ENCODE measurements around the gene NXNL1. TPM values are rescaled to one million over a fixed set of nuclear protein-coding genes. Genes with fewer than 3 reads are reported as not detected.

NXNL1 gene
- total RNA-seq, 5 donors from 2014 or later (not counting 1 experiment from before 2014, with no cell fraction given): not detected

- Mint-ChIP-seq H3K4me3 (peak overlapping the region; percentile 62 to 69 (median 63)), H3K27ac (peak overlapping the region; percentile 86 to 92), H3K27me3 (no peaks in the 10 kb centered on the region), H3K4me1 (peaks cover 34 to 45% (median 43%) of the 10 kb centered on the region in 3 donors), H3K9me3 (no peaks in the 10 kb centered on the region), H3K36me3 (no peaks in the 10 kb centered on the region)
- ChIA-PET POLR2A (no interaction called here), CTCF (no interaction called here)
- no peaks in the 10 kb centered on the region for H3K36me3 ChIP-seq (ENCODE audit: control insufficient read depth in 2 of 2, extremely low read depth in 1 of 2, insufficient read depth in 1 of 2, low read length in 1 of 2)
- DNase-seq (peak in 34 of 35 experiments; percentile 35 to 80 (median 60)), ATAC-seq (replicated peaks in 1 of 4) (peak; percentile 82 to 90 (median 86))
- H3K4me3 ChIP-seq (ENCODE audit: control insufficient read depth in 1 of 2, extremely low read depth in 1 of 2, low read length in 1 of 2): peak overlapping the region; percentile 36 to 54
- no peaks in the 10 kb centered on the region for H3K27me3 ChIP-seq (replicated peaks in 1 of 2; ENCODE audit: control insufficient read depth in 2 of 2, extremely low read depth in 1 of 2, insufficient read depth in 2 of 2, low read length in 1 of 2)
- peaks cover 25 to 54% of the 10 kb centered on the region in 2 experiments for H3K4me1 ChIP-seq (ENCODE audit: control insufficient read depth in 1 of 2, extremely low read depth in 1 of 2, insufficient read depth in 2 of 2, low read length in 2 of 2)
- 48% methylated on average over 15 of the region's 31 CpGs for WGBS (ENCODE audit: insufficient coverage)
- no peaks in the 10 kb centered on the region for H3K9me3 ChIP-seq
- H3K27ac ChIP-seq (ENCODE audit: low read length): peak overlapping the region; percentile 65
Observed at GRCh38 chr19:17488593-17489391, 28.1 kb upstream of the NXNL1 start.

GRCh38 chr19:17487284-17488121 lies 26.8 kb upstream of the NXNL1 start:
- Mint-ChIP-seq H3K4me3 (peak overlapping the region in 2 of 3 donors; percentile 9 to 63), H3K27ac (peak overlapping the region in 1 of 2 donors; percentile 92), H3K9me3 (no peaks in the 10 kb centered on the region), H3K36me3 (no peaks in the 10 kb centered on the region), H3K4me1 (peaks cover 34 to 45% (median 43%) of the 10 kb centered on the region in 3 donors), H3K27me3 (no peaks in the 10 kb centered on the region)
- Histone ChIP-seq H3K4me1 (ENCODE audit: control insufficient read depth in 1 of 2, extremely low read depth in 1 of 2, insufficient read depth in 2 of 2, low read length in 2 of 2) (peaks cover 25 to 54% of the 10 kb centered on the region in 2 experiments), H3K27me3 (replicated peaks in 1 of 2; ENCODE audit: control insufficient read depth in 2 of 2, extremely low read depth in 1 of 2, insufficient read depth in 2 of 2, low read length in 1 of 2) (no peaks in the 10 kb centered on the region), H3K4me3 (ENCODE audit: control insufficient read depth in 1 of 2, extremely low read depth in 1 of 2, low read length in 1 of 2) (no peak overlapping the region), H3K9me3 (no peaks in the 10 kb centered on the region), H3K36me3 (ENCODE audit: control insufficient read depth in 2 of 2, extremely low read depth in 1 of 2, insufficient read depth in 1 of 2, low read length in 1 of 2) (no peaks in the 10 kb centered on the region), H3K27ac (ENCODE audit: low read length) (peak overlapping the region; percentile 65)
- ATAC-seq (replicated peaks in 1 of 4) (no peak), DNase-seq (no peak)
- POLR2A ChIA-PET: no interaction called here
- 85% methylated on average over 15 of the region's 18 CpGs for WGBS (ENCODE audit: insufficient coverage)
- CTCF ChIA-PET: no interaction called here

- DNase-seq: no peak
- Histone ChIP-seq H3K4me1 (ENCODE audit: control insufficient read depth in 1 of 2, extremely low read depth in 1 of 2, insufficient read depth in 2 of 2, low read length in 2 of 2) (peaks cover 25 to 54% of the 10 kb centered on the region in 2 experiments), H3K27me3 (replicated peaks in 1 of 2; ENCODE audit: control insufficient read depth in 2 of 2, extremely low read depth in 1 of 2, insufficient read depth in 2 of 2, low read length in 1 of 2) (peaks cover 0 to 1% of the 10 kb centered on the region in 2 experiments), H3K4me3 (ENCODE audit: control insufficient read depth in 1 of 2, extremely low read depth in 1 of 2, low read length in 1 of 2) (no peak overlapping the region), H3K36me3 (ENCODE audit: control insufficient read depth in 2 of 2, extremely low read depth in 1 of 2, insufficient read depth in 1 of 2, low read length in 1 of 2) (no peaks in the 10 kb centered on the region), H3K9me3 (no peaks in the 10 kb centered on the region), H3K27ac (ENCODE audit: low read length) (no peak overlapping the region)
- Mint-ChIP-seq H3K36me3 (no peaks in the 10 kb centered on the region), H3K4me3 (no peak overlapping the region), H3K27ac (no peak overlapping the region), H3K9me3 (no peaks in the 10 kb centered on the region), H3K27me3 (no peaks in the 10 kb centered on the region), H3K4me1 (peaks cover 34 to 41% (median 40%) of the 10 kb centered on the region in 3 donors)
- WGBS (ENCODE audit: insufficient coverage): 98% methylated on average over 53 of the region's 58 CpGs
- ChIA-PET CTCF (no interaction called here), POLR2A (no interaction called here)
- no peak for ATAC-seq (replicated peaks in 1 of 4)
Observed at GRCh38 chr19:17486545-17487240, 26.0 kb upstream of the NXNL1 start.

GRCh38 chr19:17484520-17485185 lies 23.9 kb upstream of the NXNL1 start:
- CTCF ChIA-PET: no interaction called here
- Histone ChIP-seq H3K4me1 (ENCODE audit: control insufficient read depth in 1 of 2, extremely low read depth in 1 of 2, insufficient read depth in 2 of 2, low read length in 2 of 2) (peaks cover 18 to 38% of the 10 kb centered on the region in 2 experiments), H3K9me3 (no peaks in the 10 kb centered on the region), H3K27me3 (replicated peaks in 1 of 2; ENCODE audit: control insufficient read depth in 2 of 2, extremely low read depth in 1 of 2, insufficient read depth in 2 of 2, low read length in 1 of 2) (peaks cover 0 to 2% of the 10 kb centered on the region in 2 experiments), H3K27ac (ENCODE audit: low read length) (no peak overlapping the region), H3K36me3 (ENCODE audit: control insufficient read depth in 2 of 2, extremely low read depth in 1 of 2, insufficient read depth in 1 of 2, low read length in 1 of 2) (no peaks in the 10 kb centered on the region), H3K4me3 (ENCODE audit: control insufficient read depth in 1 of 2, extremely low read depth in 1 of 2, low read length in 1 of 2) (no peak overlapping the region)
- no peaks in the 10 kb centered on the region for H3K27me3 Mint-ChIP-seq
- POLR2A ChIA-PET: interaction anchor here in 1 of 2 donors (0.6 kb wide), 1 partner anchor 12 kb away, joined by 4 read pairs; no protein-coding TSS in a partner anchor
- WGBS (ENCODE audit: insufficient coverage): 82% methylated on average over 4 of the region's 6 CpGs
- no peaks in the 10 kb centered on the region for H3K36me3 Mint-ChIP-seq
- H3K4me3 Mint-ChIP-seq: no peak overlapping the region
- no peaks in the 10 kb centered on the region for H3K9me3 Mint-ChIP-seq
- ATAC-seq (replicated peaks in 1 of 4) (no peak), DNase-seq (no peak)
- H3K4me1 Mint-ChIP-seq: peaks cover 20 to 25% (median 24%) of the 10 kb centered on the region in 3 donors
- no peak overlapping the region for H3K27ac Mint-ChIP-seq

- H3K4me3 Mint-ChIP-seq: no peak overlapping the region
- no peaks in the 10 kb centered on the region for H3K27me3 Mint-ChIP-seq
- POLR2A ChIA-PET: no interaction called here
- H3K27ac Mint-ChIP-seq: no peak overlapping the region
- no peaks in the 10 kb centered on the region for H3K9me3 ChIP-seq
- no peak overlapping the region for H3K27ac ChIP-seq (ENCODE audit: low read length)
- H3K36me3 ChIP-seq (ENCODE audit: control insufficient read depth in 2 of 2, extremely low read depth in 1 of 2, insufficient read depth in 1 of 2, low read length in 1 of 2): no peaks in the 10 kb centered on the region
- CTCF ChIA-PET: no interaction called here
- no peaks in the 10 kb centered on the region for H3K36me3 Mint-ChIP-seq
- no peak overlapping the region for H3K4me3 ChIP-seq (ENCODE audit: control insufficient read depth in 1 of 2, extremely low read depth in 1 of 2, low read length in 1 of 2)
- WGBS (ENCODE audit: insufficient coverage): 95% methylated on average over 10 of the region's 10 CpGs
- no peaks in the 10 kb centered on the region for H3K9me3 Mint-ChIP-seq
- DNase-seq: no peak
- no peak for ATAC-seq (replicated peaks in 1 of 4)
- H3K27me3 ChIP-seq (replicated peaks in 1 of 2; ENCODE audit: control insufficient read depth in 2 of 2, extremely low read depth in 1 of 2, insufficient read depth in 2 of 2, low read length in 1 of 2): peaks cover 0 to 2% of the 10 kb centered on the region in 2 experiments
- peaks cover 12 to 14% (median 13%) of the 10 kb centered on the region in 3 donors for H3K4me1 Mint-ChIP-seq
- peaks cover 9 to 27% of the 10 kb centered on the region in 2 experiments for H3K4me1 ChIP-seq (ENCODE audit: control insufficient read depth in 1 of 2, extremely low read depth in 1 of 2, insufficient read depth in 2 of 2, low read length in 2 of 2)
Observed at GRCh38 chr19:17483605-17484002, 22.9 kb upstream of the NXNL1 start.
